Stimulated activated CD4-positive, alpha-beta T cell treated with anti-CD3 and anti-CD28 coated beads, Interleukin-12 subunit alpha, Interleukin-12 subunit beta, amount 100 ng/mL, for 4 hours (primary cell): ENCODE data around the gene LILRB1.
"Not testable (repeated sequence)": the region's sequence is repeated elsewhere in the genome, so short reads cannot be mapped to it uniquely, and the experiment has no call there.

Source experiments
- DNase-seq: peaks from one replicate; pipeline ENCODE4 v3.0.0-alpha.2; 2020

Gene LILRB1

GRCh38 chr19:54626757-54627156 is 3.5 kb upstream of the LILRB1 start:
- no peak for DNase-seq

- not testable (repeated sequence) for DNase-seq
These were observed 2.4 kb upstream of the LILRB1 start for GRCh38 chr19:54627912-54628311.

GRCh38 chr19:54630782-54631181 is 498 bp downstream of the LILRB1 start:
- DNase-seq = no peak

- DNase-seq = not testable (repeated sequence)
These were observed 1.4 kb downstream of the LILRB1 start for GRCh38 chr19:54631489-54632337.

GRCh38 chr19:54632517-54632916 is 2.2 kb downstream of the LILRB1 start:
- DNase-seq = not testable (repeated sequence)

- DNase-seq = no peak
These were observed 3.1 kb downstream of the LILRB1 start for GRCh38 chr19:54633401-54633800.

- not testable (repeated sequence) for DNase-seq
These were observed 5.8 kb downstream of the LILRB1 start for GRCh38 chr19:54636081-54636480.

- DNase-seq = no peak
These were observed 8.4 kb downstream of the LILRB1 start for GRCh38 chr19:54638683-54639082.

- DNase-seq = not testable (repeated sequence)
These were observed 12.7 kb downstream of the LILRB1 start for GRCh38 chr19:54642953-54643352.

GRCh38 chr19:54643583-54643982 is 13.3 kb downstream of the LILRB1 start:
- not testable (repeated sequence) for DNase-seq

GRCh38 chr19:54644056-54644455 is 13.8 kb downstream of the LILRB1 start:
- no peak for DNase-seq

- DNase-seq = no peak
These were observed 16.1 kb downstream of the LILRB1 start for GRCh38 chr19:54646331-54646841.

GRCh38 chr19:54648129-54648528 is 17.8 kb downstream of the LILRB1 start:
- DNase-seq = no peak

- DNase-seq = no peak
These were observed 19.9 kb downstream of the LILRB1 start for GRCh38 chr19:54650108-54650655.

- no peak for DNase-seq
These were observed 23.0 kb downstream of the LILRB1 start for GRCh38 chr19:54653181-54653809.

- DNase-seq = no peak
These were observed 24.4 kb downstream of the LILRB1 start for GRCh38 chr19:54654447-54655321.

- DNase-seq = no peak
These were observed 29.0 kb downstream of the LILRB1 start for GRCh38 chr19:54659300-54659699.

GRCh38 chr19:54660306-54660705 is 30.0 kb downstream of the LILRB1 start:
- no peak for DNase-seq

GRCh38 chr19:54660964-54661363 is 30.7 kb downstream of the LILRB1 start:
- DNase-seq = no peak

- DNase-seq = no peak
These were observed 31.7 kb downstream of the LILRB1 start for GRCh38 chr19:54661846-54662481.

GRCh38 chr19:54662730-54663129 is 32.4 kb downstream of the LILRB1 start, which contains the start of gene LILRB4:
TSS of gene LILRB4 (plus strand) at chr19:54662985. CDS start at chr19:54663034, 49 bp downstream.
- DNase-seq = no peak

GRCh38 chr19:54665530-54665929 is 35.2 kb downstream of the LILRB1 start:
- no peak for DNase-seq
